Endodermal cell (in vitro differentiated cells): Measurements from ENCODE around the gene TMEM63A. TPM values are rescaled to one million over a fixed set of nuclear protein-coding genes. Genes with fewer than 3 reads are reported as not detected.
A peak's percentile ranks its signal among the peaks of the same experiment; 100 is the strongest.

Experiments used
- DNase-seq: peaks from one replicate; pipeline ENCODE4 v3.0.0-alpha.2; 2017
- H3K27ac ChIP-seq: 2 replicates; pipeline ENCODE4 v1.5.1; 2013; ENCODE audit warnings: mild to moderate bottlenecking, low read depth, low read length, moderate library complexity
- H3K27me3 ChIP-seq: 2 replicates; pipeline ENCODE4 v1.6.1; 2013; ENCODE audit warnings: mild to moderate bottlenecking, low read length, moderate library complexity; ENCODE audit not compliant: insufficient read depth, control insufficient read depth, poor library complexity, severe bottlenecking
- H3K36me3 ChIP-seq: 2 replicates; pipeline ENCODE4 v1.7.0; 2013; ENCODE audit warnings: mild to moderate bottlenecking, low read length, moderate library complexity; ENCODE audit not compliant: control insufficient read depth, insufficient read depth
- H3K4me1 ChIP-seq: one replicate; pipeline ENCODE4 v1.7.0; 2013; ENCODE audit warnings: low read length; ENCODE audit not compliant: control insufficient read depth, insufficient read depth
- H3K4me3 ChIP-seq: 2 replicates; pipeline ENCODE4 v1.5.1; 2013; ENCODE audit warnings: mild to moderate bottlenecking, low read length, moderate library complexity
- H3K9ac ChIP-seq: 2 replicates; pipeline ENCODE4 v1.6.1; 2013; ENCODE audit warnings: mild to moderate bottlenecking, low read length, moderate library complexity; ENCODE audit not compliant: poor library complexity, severe bottlenecking; ENCODE audit errors: extremely low read depth
- H3K9me3 ChIP-seq: 2 replicates; pipeline ENCODE4 v1.6.1; 2013; ENCODE audit warnings: mild to moderate bottlenecking, low read length, moderate library complexity; ENCODE audit not compliant: control insufficient read depth
- H3K27ac Mint-ChIP-seq: 2 replicates; pipeline ENCODE4 v1.8.0; 2020; ENCODE audit warnings: mixed read lengths
- H3K27me3 Mint-ChIP-seq: 2 replicates; pipeline ENCODE4 v1.8.0; 2021; ENCODE audit warnings: mild to moderate bottlenecking, mixed read lengths; ENCODE audit not compliant: insufficient read depth
- H3K36me3 Mint-ChIP-seq: 2 replicates; pipeline ENCODE4 v1.8.0; 2020; ENCODE audit warnings: low read depth, mixed read lengths
- H3K4me1 Mint-ChIP-seq: 2 replicates; pipeline ENCODE4 v1.8.0; 2020; ENCODE audit warnings: mixed read lengths
- H3K4me3 Mint-ChIP-seq: 2 replicates; pipeline ENCODE4 v1.8.0; 2020; ENCODE audit warnings: mild to moderate bottlenecking, moderate library complexity, mixed read lengths
- H3K9me3 Mint-ChIP-seq: 2 replicates; pipeline ENCODE4 v1.8.0; 2020; ENCODE audit warnings: mild to moderate bottlenecking, mixed read lengths
- WGBS, 2 experiments: methylation state at CpG; one replicate each; pipeline versions ENCODE4 v1.1.5 to v1.1.7; 2013; ENCODE audit warnings: missing lambda C conversion rate in 2 of 2, mixed read lengths in 1 of 2; ENCODE audit not compliant: insufficient coverage in 1 of 2, insufficient read length in 1 of 2; 5-methylcytosine and 5-hydroxymethylcytosine counted together
- total RNA-seq, 2 donors: library from RNA; stranded (reverse); fragmentation: NEBNext Ultra II Directional in 1 of 2; extraction: Animal tissue kit (Norgen Biotek cat#: 25700) in 1 of 2; gene quantifications; 2 replicates in 1 of 2; 3 replicates in 1 of 2; pipeline ENCODE4 v1.2.1, GENCODE V29; 2021
- TF ChIP-seq, protein P1 (sequence below): fragments of 200-600 bp; sonication (generic); conservative IDR thresholded peaks from 2 replicates; pipeline ENCODE4 v1.5.0; 2021; ENCODE audit warnings: antibody characterized with exemption, mild to moderate bottlenecking

TMEM63A gene
- total RNA-seq, 2 donors from 2014 or later, result 194 to 232 TPM

DNA sequence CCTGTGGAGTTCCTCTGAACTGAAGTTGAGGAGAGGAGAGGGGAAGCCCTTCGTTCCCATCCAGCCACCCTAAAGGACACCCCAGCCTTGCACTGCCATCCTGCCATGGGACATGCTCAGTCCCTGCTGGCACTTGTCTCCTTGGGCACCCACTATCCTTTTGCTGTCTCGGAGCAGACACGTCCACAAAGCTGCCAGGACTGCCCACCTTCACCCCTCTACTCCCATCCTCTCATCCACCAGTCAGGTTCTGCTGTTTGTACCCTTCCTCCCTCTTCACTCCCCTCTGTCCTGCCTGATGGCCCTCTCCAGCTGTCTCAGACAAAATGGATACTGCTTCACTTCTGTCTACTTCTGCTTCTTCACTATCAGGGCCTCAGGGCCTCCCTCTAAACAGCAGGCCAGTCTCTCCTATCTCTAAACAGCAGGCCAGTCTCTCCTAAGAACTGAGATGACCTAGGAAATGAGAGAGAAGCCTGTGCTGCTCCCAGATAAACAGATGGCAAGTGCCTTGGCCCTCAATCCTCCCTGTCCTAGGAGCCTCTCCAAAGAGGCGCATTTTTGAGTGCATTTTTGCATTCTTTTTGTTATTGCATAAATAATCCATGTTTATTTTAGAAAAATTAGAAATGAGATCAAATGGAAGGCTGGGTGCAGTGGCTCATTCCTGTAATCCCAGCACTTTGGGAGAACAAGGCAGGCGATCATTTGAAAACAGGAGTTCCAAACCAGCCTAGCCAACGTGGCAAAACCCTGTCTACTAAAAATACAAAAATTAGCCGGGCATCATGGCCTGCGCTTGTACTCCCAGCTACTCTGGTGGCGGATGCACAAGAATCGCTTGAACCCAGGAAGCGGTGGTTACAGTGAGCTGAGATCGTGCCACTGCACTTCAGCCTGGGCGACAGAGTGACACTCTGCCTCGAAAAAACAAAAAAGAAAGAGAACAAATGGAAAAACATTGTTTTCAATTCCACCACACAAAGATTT lies 46.3 kb upstream of the TMEM63A start:
- no peak overlapping the region for H3K27ac ChIP-seq
- no peak overlapping the region for H3K4me3 ChIP-seq
- Mint-ChIP-seq H3K4me3 (no peak overlapping the region), H3K27ac (no peak overlapping the region), H3K36me3 (no peaks in the 10 kb centered on the region), H3K9me3 (no peaks in the 10 kb centered on the region), H3K27me3 (no peaks in the 10 kb centered on the region), H3K4me1 (peaks cover 21% of the 10 kb centered on the region)
- H3K36me3 ChIP-seq, result no peaks in the 10 kb centered on the region
- no peaks in the 10 kb centered on the region for H3K27me3 ChIP-seq
- no peaks in the 10 kb centered on the region for H3K9me3 ChIP-seq
- DNase-seq, result peak; percentile 49
- no peak overlapping the region for H3K9ac ChIP-seq
- 93 to 97% methylated on average over 12 to 14 of the region's 14 CpGs for WGBS, 2 experiments
- H3K4me1 ChIP-seq, result no peaks in the 10 kb centered on the region
- TF ChIP-seq, protein P1, sequence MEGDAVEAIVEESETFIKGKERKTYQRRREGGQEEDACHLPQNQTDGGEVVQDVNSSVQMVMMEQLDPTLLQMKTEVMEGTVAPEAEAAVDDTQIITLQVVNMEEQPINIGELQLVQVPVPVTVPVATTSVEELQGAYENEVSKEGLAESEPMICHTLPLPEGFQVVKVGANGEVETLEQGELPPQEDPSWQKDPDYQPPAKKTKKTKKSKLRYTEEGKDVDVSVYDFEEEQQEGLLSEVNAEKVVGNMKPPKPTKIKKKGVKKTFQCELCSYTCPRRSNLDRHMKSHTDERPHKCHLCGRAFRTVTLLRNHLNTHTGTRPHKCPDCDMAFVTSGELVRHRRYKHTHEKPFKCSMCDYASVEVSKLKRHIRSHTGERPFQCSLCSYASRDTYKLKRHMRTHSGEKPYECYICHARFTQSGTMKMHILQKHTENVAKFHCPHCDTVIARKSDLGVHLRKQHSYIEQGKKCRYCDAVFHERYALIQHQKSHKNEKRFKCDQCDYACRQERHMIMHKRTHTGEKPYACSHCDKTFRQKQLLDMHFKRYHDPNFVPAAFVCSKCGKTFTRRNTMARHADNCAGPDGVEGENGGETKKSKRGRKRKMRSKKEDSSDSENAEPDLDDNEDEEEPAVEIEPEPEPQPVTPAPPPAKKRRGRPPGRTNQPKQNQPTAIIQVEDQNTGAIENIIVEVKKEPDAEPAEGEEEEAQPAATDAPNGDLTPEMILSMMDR, result no peak

GRCh38 chr1:225926551-225927113 lies 44.5 kb upstream of the TMEM63A start:
- no peak overlapping the region for H3K27ac ChIP-seq
- no peak overlapping the region for H3K4me3 Mint-ChIP-seq

More at GRCh38 chr1:225926551-225927113, 44.5 kb upstream of the TMEM63A start:
- H3K27ac Mint-ChIP-seq, result no peak overlapping the region
- Histone ChIP-seq H3K27me3 (no peaks in the 10 kb centered on the region), H3K9me3 (no peaks in the 10 kb centered on the region), H3K4me1 (peaks cover 7% of the 10 kb centered on the region), H3K9ac (no peak overlapping the region), H3K36me3 (peaks cover 15% of the 10 kb centered on the region), H3K4me3 (no peak overlapping the region)
- peaks cover 8% of the 10 kb centered on the region for H3K36me3 Mint-ChIP-seq
- 88 to 93% methylated on average over 1 to 3 of the region's 3 CpGs for WGBS, 2 experiments
- peak; percentile 44 for DNase-seq
- TF ChIP-seq, protein P1, result no peak
- H3K4me1 Mint-ChIP-seq, result peaks cover 27% of the 10 kb centered on the region
- no peaks in the 10 kb centered on the region for H3K9me3 Mint-ChIP-seq
- no peaks in the 10 kb centered on the region for H3K27me3 Mint-ChIP-seq
